Muscle of back (tissue), 11 donors: ENCODE measurements around the gene PTPRN2. TPM values are rescaled to one million over a fixed set of nuclear protein-coding genes. Genes with fewer than 3 reads are reported as not detected.
"Not testable (repeated sequence)": the region's sequence is repeated elsewhere in the genome, so short reads cannot be mapped to it uniquely, and the experiment has no call there.

ENCODE experiments used
- DNase-seq, 3 donors: peaks; one replicate each; pipeline versions ENCODE4 v3.0.0 to v3.0.0-alpha.2; 2013
- polyA plus RNA-seq, 10 donors: library from polyadenylated mRNA; unstranded; fragments of 120-200 nt; gene quantifications; one replicate each; pipeline ENCODE4 v1.2.1, GENCODE V29; 2013; ENCODE audit not compliant: insufficient read length in 10 of 10

The PTPRN2 gene
- polyA plus RNA-seq, 10 donors, result 1.8 to 3.1 (median 2.1) TPM

DNA sequence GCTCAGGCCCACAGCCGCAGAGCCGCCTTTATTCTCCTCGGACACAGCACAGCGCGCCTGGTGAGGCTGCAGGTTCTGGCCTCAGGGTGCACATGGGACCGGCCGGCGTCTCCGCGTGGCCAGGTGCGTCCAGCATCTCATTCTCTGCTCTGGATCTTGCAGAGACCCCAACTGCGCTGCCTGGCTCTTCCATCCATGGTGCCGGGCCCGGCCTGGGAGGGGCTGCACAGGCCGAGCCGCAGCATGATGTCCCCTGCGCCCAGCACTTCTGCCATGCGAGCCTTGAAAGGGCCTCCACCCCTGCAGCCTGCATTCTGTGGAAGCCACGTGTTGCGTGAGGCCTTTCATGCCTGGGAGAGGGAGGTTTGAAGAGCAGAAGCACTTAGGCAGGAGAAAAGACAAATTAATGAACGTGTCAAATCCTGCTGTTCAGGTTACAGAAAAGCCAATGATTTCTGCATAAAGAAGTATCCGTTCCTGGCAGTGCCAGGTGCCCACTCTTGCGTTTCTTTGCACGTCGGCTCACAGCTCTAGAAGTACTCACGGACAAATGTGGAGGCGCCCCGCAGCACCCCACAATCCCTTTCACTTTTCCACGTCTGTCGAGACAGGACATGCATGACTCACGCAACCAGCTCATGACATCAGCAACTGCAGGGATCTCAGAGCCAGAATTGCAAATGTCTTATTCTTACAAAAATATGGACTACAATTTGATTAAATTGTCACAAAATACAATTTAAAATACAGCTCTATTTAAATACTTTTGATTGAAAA is 679.4 kb downstream of the PTPRN2 start:
- DNase-seq, result no peak

DNA sequence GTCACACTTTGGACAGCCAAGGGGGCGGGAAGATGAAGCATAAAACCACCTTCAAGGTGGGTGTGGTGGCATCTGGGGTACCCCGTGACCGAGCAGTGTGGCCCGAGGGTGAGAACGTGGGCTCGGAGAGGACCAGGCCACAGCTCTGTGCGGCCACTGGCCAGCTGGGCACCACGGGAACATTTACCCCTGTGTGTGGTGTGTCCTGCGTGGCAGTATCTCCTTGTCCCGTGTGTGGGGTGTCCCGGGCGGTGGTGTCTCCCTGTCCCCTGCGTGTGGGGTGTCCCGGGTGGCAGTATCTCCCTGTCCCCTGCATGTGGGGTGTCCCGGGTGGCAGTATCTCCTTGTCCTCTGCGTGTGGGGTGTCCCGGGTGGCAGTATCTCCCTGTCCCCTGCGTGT is 680.5 kb downstream of the PTPRN2 start:
- DNase-seq, result no peak

DNA sequence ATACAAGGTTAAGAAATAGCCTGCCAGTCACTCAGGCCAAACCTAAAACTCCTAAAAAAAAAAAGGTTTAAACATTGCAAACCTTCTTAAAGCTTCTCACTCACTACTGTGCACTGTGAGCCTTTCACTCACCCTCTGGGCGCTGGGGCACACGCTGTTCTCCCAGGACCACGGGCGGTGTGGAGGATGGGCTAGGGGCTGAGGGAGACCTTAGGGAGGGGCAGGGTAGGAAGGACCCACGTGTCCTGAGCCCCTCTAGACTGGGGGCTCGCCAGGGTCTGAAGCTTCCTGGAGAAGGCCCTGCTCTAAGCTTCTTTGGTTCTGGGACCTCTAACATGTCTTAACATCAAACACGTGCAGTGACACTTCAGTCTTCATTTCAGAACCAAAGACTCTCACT is 681.0 kb downstream of the PTPRN2 start:
- DNase-seq, result no peak

DNA sequence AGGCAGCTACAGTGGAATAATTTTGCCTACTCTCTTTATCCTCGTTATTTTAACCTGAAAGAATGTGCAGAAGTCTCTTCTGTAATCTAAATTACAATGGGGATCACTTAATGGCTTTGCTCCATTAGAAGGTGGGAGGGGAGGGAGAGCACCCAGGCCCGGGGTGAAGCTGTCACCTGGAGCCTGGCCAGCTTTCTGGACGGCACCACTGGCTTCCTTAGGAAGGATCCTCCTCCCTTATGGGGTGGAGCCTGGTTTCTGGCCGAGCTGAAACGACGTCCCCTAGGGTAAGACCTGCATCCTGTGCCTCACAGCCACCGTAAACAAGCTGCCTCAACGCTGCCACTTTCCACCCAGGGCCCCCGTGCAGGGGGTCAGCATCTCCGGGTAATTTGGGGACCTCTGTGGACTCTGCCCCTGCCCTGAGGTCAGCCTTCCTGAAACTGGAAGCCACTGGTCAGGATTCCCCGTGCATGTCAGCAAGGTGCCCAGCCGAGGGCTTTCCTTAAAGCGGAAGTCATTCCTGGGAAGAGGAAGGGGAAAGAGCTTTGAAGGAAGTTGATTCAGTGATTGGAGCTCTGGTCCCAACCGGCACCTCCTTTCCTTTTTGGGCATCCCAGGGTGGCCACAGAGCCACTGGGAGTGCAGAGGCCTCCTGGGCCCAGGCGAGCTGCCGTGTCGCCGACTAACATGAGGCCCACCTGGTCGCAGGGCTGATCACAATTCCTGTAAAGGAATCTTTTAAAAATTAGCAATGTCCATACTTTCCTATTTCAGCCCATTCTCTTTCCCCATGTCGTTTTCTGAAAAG is 681.8 kb downstream of the PTPRN2 start:
- peak in 1 of 3 donors; percentile 15 for DNase-seq

DNA sequence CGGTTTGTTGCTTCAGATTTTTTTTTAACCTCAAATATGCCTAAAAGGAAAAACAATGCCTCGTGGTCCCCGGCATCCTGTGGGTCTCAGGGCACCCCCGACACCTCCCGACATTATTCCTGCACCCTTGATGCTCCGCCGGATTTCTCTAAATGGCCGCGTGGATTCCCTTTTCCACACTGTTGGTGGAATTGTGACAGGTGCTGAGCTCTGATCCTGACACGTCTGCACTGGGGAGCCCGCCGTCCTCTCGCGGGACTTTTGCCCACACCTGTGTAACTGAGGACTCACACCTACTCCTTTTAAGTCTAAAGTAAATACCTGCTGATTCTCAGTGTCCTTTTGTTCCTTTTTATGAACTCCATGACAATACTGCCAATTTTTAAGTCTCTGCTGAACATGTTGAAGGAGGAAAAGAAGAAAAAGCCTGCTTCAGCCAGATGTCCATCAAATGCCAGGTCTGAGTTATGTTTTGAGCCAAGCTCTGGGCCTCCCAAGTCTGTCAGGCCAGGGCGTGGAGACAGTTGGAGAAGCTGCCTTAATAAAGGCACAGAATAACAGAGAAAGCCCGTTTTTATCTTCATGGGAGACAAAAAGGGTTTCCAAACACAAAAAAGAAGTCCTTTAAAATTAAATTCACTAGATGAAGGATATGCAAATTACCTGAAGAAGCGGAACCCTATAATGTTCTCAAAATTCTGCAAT is 682.6 kb downstream of the PTPRN2 start:
- no peak for DNase-seq

DNA sequence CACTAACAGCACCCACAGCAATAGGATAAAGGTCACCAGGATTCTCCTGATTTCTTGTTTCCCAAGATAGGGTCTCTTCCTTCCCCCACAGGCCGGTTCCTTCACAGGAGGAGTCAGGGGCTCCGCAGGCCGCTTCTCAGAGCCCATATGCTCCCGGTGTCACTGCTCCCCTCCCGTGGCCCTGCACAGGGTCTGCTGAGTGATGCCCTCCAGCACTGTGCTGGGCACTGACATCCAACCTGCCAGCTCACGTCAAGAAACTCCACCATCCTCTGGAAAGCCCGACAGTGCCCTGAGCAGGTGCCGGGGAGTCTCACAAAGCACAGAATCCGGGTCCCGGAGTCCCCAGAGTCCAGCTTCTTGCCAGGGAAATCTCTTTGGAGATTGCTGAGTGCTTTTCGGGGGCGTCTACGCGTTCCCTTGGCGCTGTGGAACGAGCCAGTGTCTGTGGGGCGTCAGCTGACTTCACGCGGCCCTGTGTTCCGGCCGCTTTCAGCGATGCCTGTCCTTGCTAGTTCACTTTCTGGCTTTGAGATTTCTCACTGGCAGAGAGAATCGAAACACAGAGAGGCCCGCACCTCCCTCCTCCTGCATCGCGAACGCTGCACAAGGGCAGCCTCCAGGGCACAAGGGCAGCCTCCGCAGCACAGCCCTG is 683.3 kb downstream of the PTPRN2 start:
- DNase-seq, result no peak

DNA sequence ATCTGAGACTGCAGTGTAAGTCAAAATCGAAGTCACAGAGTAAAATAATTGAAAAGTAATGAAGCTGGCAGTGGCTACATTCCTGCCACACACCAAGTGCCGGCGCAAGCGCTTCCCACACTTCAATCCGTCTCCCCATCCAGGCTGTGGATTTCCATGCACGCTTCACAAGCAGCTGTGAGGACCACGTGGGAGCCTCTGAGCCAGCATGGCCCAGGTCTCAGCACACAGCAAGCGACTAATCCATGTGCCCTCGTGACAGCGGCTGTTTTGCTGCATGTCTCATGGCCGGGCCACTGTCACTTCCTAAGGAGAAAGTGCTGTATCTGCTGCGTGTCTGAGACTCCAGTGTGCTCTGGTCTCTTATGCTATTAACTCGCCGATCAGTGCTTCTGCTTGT is 683.9 kb downstream of the PTPRN2 start:
- DNase-seq, result peak in 1 of 3 donors; percentile 7

DNA sequence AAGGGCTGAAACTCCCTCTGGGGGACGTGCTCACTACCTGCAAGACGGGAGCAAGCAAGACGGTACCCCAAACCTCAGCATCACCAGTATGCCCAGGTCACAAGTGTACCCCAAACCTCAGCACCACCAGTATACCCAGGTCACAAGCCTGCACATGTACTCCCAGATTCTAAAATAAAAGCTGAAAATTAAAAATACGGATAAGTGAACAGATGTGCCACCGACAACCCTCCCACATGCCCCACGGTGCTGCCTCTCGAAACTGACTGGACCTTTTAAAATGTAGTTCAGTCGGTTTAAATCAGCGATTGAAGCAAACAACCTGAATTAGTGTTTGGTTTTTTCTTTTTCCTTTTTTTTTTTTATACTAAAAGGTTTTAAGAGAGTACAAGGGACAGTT is 684.3 kb downstream of the PTPRN2 start:
- DNase-seq, result no peak

DNA sequence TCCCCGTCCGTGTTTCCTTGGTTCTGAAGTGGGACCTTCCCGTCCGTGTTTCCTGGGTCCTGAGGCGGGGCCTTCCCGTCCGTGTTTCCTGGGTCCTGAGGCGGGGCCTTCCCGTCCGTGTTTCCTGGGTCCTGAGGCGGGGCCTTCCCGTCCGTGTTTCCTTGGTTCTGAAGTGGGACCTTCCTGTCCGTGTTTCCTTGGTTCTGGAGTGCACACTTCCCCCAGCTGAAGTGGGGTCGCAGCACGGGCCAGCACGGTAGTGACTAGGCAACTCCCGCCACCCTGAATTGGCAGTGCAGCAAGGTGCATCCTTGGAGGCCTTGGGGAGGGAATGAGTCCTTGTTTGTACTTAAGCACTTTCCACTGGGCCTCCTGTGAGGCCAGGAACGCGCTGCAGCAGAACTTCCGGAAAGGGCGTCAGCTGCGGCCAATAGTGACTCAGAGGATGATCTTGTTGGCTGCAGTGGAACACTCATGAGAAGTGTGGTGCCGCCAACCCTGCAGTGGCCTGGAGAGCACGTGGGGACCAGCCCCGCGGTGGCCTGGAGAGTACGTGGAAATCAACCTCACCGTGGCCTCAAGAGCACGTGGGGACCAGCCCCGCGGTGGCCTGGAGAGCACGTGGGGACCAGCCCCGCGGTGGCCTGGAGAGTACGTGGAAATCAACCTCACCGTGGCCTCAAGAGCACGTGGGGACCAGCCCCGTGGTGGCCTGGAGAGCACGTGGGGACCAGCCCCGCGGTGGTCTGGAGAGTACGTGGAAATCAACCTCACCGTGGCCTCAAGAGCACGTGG is 685.6 kb downstream of the PTPRN2 start:
- DNase-seq, result not testable (repeated sequence)

DNA sequence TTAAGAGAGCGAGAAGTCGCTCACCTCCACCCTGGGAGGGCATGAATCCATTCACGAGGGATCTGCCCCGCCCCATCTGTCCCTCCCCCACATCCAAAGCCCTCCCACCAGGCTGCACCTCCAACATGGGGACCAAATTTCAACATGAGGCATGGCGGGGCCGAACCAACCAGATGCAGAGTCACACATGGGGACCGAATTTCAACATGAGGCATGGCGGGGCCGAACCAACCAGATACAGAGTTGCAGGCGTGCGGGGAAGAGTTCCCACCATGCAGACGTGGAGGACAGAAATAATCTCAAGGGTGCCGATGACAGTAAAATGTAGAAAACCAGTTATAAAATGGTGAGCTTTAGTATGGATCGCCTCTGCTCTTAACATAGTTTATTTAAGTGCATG is 686.5 kb downstream of the PTPRN2 start:
- DNase-seq, result no peak

DNA sequence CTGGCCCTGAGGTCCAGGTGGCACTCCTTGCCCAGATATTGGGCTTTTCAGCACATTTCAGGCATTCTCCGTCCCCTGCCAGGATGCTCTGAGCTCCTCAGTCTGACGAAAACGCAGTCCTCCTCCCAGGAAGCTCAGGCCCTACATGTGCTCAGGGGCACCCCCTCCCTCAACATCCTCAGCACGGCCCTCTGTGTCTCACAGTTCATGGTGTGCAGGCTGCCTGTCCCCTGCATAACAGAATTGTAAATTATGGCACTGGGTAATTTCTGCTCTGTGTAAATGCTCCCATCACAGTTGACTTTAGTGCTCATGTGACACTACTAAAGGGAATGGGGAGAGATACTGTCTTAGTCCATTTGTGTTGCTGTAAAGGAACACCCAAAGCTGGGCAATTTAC is 687.1 kb downstream of the PTPRN2 start:
- DNase-seq, result no peak

DNA sequence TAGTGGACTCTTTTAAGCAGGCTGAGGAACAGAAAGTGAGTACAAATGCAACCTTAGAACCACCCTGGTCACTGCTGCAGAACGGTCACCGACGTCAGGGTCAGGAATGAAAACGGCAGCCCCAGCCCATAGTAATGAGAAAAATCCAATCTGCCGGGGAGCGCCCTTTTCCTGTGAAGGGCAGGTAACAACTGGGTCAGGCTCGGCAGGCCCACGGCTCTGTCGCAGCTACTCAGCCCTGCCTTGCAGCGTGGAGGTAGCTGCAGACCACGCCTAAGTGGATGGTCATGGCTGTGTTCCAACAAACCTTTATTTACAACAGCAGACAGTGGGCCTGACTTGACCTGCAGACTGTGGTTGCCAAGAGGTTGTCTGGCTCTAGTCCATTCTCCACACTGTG is 687.6 kb downstream of the PTPRN2 start:
- DNase-seq, result no peak

DNA sequence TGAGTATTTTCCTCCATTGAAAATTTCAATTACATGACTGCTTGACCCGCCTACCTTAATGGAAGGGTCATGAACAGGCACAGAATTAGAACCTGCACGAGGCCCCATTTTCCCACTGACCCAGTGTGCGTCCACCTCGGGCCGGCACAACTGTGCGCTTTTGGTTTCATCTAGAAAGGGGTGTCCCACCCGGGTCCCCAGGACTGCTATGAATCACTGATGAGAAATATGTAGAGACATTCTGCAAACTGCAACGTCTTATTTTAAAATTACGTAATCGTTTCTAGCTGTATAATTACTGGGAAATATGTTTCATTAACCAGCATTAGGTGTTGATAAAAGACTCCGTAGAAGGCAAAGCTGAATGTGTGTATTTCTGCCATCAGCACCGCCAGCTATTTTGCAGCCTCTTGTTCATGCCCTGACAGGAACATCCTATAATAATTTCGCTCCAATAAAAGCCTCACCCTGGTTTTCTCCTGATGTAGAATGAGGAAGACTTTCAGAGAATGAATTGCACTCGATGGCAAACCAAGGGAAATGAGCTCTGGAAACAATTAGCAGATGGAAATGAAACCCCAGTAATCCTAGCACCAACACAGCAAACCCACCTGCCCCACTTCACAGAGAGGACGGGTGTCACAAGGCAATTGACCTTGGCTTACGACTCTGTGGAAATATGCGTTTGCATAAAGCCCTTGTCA is 688.7 kb downstream of the PTPRN2 start:
- DNase-seq, result no peak

DNA sequence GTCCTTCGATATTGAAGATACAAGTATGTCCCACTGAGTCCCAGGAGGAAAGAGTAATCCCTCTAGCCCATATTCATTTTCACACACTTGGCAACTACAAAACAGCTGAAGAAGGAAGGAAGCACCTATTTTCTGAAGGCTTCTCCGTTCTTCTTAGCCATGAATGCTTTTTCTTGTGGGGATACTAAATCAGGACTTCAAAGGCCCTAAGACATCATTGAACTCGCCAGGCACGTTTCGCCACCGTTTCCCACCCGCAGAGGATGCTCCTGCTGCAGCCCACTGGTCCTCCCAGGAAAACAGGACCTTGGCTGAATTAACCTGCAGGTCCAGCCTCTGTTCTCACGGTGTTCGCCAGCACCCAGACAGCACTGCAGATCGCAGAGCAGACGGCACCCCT is 689.4 kb downstream of the PTPRN2 start:
- DNase-seq, result no peak

DNA sequence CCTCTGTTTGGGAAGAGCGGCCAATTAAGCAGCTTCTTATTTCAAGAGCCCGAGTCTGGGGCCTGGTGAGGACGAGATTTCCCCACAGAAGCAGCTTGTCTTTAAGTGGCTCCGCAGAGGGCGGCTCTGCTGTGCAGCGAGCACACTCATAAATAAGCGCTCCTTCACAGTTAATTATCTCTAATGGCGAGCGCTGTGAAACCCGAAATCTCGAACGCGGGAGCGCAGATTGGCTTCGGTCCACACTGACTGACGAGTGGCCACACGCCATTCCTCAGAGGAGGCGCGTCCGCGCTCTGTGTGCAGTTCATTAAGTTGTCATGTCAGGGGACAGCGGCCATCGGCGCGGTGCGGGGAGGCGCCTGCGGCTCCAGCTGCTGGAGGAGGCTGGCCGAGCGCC is 689.9 kb downstream of the PTPRN2 start:
- DNase-seq, result no peak

DNA sequence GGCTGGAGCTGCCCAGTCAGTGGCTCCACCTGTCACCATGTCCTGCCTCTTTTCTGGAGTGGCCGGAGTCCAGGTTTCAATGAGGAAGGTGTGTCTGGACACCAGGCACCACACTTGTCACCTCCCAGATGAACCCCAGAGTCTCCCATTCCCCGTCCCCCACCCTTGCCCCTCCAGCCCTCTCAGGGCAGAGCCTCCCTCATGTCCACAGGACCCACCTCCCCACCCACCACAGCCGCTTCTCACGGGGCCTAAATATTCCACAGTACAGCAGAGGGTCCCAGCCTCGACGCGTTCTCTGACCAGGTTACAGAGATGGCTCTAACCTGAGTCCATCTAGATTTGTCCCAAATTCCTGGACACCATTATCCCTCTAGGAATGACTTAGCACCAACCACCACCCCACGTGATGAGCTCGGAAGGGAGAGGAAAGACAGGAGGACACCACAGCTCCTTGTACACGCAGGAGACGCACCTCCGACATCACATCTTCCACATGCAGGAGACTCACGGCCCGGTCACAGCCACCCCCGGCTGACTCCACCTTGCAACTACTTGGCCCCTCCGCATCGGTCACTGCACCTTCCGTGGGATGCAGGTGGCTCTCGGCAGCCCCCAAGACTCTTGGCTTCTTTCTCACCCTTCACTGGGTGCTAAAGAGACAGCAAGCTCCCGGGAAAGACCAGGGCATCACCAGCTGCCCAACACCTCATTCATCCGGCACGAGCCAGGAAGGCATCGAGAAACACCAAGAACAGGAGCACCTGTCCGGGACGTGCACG is 690.7 kb downstream of the PTPRN2 start:
- DNase-seq, result no peak

DNA sequence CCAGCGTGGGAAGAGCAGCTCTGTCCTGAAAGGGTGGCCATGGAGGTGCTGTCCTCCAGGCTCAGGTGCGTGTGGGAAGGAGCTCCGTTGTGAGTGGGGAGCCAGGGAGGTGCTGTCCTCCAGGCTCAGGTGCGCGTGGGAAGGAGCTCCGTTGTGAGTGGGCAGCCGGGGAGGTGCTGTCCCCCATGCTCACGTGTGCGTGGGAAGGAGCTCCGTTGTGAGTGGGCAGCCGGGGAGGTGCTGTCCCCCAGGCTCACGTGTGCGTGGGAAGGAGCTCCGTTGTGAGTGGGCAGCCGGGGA is 691.3 kb downstream of the PTPRN2 start:
- not testable (repeated sequence) for DNase-seq

DNA sequence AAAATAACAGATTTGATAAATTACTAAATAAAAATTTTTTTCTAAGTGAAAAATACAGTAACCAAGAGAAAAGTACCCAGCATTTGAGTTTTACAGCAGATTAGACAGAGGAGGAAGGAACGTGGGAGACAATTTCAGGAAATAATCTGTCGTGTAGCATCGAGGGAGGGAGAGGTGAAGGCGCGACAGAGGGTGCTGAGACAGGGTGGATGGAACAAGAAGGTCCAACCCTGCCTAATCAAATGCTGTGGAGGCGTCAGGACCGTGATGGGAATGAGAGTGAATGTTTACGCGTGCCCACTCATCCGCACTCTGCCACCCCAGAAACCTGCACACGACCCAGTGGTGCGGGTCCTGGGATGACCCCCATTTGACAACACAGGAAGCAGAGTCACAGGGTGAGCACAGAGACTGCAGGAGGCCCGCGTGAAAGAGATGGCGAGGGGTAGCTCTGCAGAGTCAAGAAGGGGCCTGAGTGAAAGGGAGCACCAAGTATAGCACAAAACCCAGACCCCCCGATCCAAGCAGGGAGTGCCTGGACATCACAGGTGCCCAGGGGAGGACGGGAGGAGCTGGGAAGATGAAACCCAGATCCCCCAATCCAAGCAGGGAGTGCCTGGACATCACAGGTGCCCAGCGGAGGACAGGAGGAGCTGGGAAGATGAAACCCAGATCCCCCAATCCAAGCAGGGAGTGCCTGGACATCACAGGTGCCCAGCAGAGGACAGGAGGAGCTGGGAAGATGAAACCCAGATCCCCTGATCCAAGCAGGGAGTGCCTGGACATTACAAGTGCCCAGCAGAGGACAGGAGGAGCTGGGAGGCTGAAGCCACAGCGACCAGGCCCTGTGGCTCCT is 691.9 kb downstream of the PTPRN2 start:
- DNase-seq, result no peak

DNA sequence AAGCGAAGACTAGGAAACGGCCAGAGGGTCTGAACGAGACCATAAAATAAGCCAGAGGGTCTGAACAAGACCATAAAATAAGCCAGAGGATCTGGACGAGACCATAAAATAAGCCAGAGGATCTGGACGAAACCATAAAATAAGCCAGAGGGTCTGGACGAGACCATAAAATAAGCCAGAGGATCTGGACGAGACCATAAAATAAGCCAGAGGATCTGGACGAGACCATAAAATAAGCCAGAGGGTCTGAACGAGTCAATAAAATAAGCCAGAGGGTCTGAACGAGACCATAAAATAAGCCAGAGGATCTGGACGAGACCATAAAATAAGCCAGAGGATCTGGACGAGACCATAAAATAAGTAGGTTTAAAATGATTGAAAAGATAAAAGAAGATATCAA is 692.5 kb downstream of the PTPRN2 start:
- DNase-seq, result not testable (repeated sequence)
